ENCODE data around the gene MIDN. TPM values are rescaled to one million over a fixed set of nuclear protein-coding genes. Genes with fewer than 3 reads are reported as not detected.

The MIDN gene
- polyA plus RNA-seq, 1 donor from 2014 or later = 24.8 TPM

DNA sequence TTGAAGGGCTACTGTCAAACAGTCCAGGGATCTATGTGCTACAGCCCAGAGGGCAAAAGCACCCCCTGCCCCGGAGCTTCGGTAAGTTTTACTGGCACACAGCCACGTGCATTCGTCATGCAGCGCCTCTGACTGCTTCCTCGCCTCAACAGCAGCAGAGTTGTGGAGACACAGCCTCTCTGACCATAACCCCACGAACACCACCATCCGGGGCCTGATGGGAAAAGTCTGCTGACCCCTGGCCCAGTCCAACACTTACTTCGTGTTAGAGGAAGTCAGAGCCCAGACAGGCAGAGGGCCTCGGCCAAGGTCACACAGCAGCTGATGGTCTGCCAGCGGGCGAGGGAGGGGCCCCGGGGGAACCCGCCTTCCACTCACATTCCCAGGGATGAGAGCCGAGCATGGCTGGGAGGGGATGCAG, 15.7 kb upstream of the MIDN start:
- H4K20me1 ChIP-seq (ENCODE audit: insufficient read depth) = no peaks in the 10 kb centered on the region

GRCh38 chr19:1233115-1233667, 15.2 kb upstream of the MIDN start:
- H3K4me2 ChIP-seq (ENCODE audit: low read length) = no peak overlapping the region
- no peaks in the 10 kb centered on the region for H3K9me3 ChIP-seq (ENCODE audit: low read length)
- H4K20me1 ChIP-seq (ENCODE audit: insufficient read depth) = no peaks in the 10 kb centered on the region
- peaks cover 13% of the 10 kb centered on the region for H3K79me2 ChIP-seq (replicated peaks; ENCODE audit: insufficient read depth, low read length)
- no peak overlapping the region for H3K4me3 ChIP-seq (ENCODE audit: low read length)
- no peak overlapping the region for H3K27ac ChIP-seq (ENCODE audit: low read length)
- peaks cover under 1% of the 10 kb centered on the region for H3F3A ChIP-seq (ENCODE audit: insufficient read depth, low read length, poor library complexity, severe bottlenecking)
- no peak overlapping the region for H3K9ac ChIP-seq (ENCODE audit: low read length)
- no peak overlapping the region for H2AFZ ChIP-seq (ENCODE audit: low read depth, low read length)
- H3K36me3 ChIP-seq (ENCODE audit: insufficient read depth, low read length) = no peaks in the 10 kb centered on the region
- no peak for TF ChIP-seq EZH2 (IDR thresholded peaks at IDR 0.05; ENCODE audit: borderline replicate concordance, insufficient read depth, low read length, poor library complexity, severe bottlenecking)
- TF ChIP-seq, protein P1, sequence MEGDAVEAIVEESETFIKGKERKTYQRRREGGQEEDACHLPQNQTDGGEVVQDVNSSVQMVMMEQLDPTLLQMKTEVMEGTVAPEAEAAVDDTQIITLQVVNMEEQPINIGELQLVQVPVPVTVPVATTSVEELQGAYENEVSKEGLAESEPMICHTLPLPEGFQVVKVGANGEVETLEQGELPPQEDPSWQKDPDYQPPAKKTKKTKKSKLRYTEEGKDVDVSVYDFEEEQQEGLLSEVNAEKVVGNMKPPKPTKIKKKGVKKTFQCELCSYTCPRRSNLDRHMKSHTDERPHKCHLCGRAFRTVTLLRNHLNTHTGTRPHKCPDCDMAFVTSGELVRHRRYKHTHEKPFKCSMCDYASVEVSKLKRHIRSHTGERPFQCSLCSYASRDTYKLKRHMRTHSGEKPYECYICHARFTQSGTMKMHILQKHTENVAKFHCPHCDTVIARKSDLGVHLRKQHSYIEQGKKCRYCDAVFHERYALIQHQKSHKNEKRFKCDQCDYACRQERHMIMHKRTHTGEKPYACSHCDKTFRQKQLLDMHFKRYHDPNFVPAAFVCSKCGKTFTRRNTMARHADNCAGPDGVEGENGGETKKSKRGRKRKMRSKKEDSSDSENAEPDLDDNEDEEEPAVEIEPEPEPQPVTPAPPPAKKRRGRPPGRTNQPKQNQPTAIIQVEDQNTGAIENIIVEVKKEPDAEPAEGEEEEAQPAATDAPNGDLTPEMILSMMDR (IDR thresholded peaks at IDR 0.05; ENCODE audit: poor library complexity, severe bottlenecking) = no peak
- no peak for TF ChIP-seq EP300 (conservative IDR thresholded peaks at IDR 0.05; ENCODE audit: poor library complexity, severe bottlenecking)
- TF ChIP-seq SMC3 (conservative IDR thresholded peaks at IDR 0.05; ENCODE audit: poor library complexity) = no peak
- TF ChIP-seq REST (IDR thresholded peaks at IDR 0.05; ENCODE audit: borderline replicate concordance) = no peak
- no peak for TF ChIP-seq TAF1 (IDR thresholded peaks at IDR 0.05; ENCODE audit: low read depth)
- TF ChIP-seq MXI1 (conservative IDR thresholded peaks at IDR 0.05; ENCODE audit: poor library complexity, severe bottlenecking) = no peak
- TF ChIP-seq RAD21 (conservative IDR thresholded peaks at IDR 0.05) = no peak
- no peak for TF ChIP-seq POLR2AphosphoS5 (IDR thresholded peaks at IDR 0.05)
- H3K9me2 ChIP-seq (ENCODE audit: insufficient read depth, low read length) = no peaks in the 10 kb centered on the region
- H3K27me3 ChIP-seq (ENCODE audit: insufficient read depth, low read depth, low read length) = no peaks in the 10 kb centered on the region

More for the DNA sequence above, 15.7 kb upstream of the MIDN start:
- H3K9me2 ChIP-seq (ENCODE audit: insufficient read depth, low read length) = no peaks in the 10 kb centered on the region
- no peak overlapping the region for H3K9ac ChIP-seq (ENCODE audit: low read length)
- no peak overlapping the region for H3K4me3 ChIP-seq (ENCODE audit: low read length)
- no peak overlapping the region for H3K4me2 ChIP-seq (ENCODE audit: low read length)
- H2AFZ ChIP-seq (ENCODE audit: low read depth, low read length) = no peak overlapping the region
- H3K27me3 ChIP-seq (ENCODE audit: insufficient read depth, low read depth, low read length) = no peaks in the 10 kb centered on the region
- TF ChIP-seq SMC3 (conservative IDR thresholded peaks at IDR 0.05; ENCODE audit: poor library complexity) (no peak), RAD21 (conservative IDR thresholded peaks at IDR 0.05) (no peak)
- no peaks in the 10 kb centered on the region for H3K36me3 ChIP-seq (ENCODE audit: insufficient read depth, low read length)
- H3K9me3 ChIP-seq (ENCODE audit: low read length) = no peaks in the 10 kb centered on the region
- H3K79me2 ChIP-seq (replicated peaks; ENCODE audit: insufficient read depth, low read length) = peaks cover 13% of the 10 kb centered on the region
- no peak overlapping the region for H3K27ac ChIP-seq (ENCODE audit: low read length)
- no peaks in the 10 kb centered on the region for H3F3A ChIP-seq (ENCODE audit: insufficient read depth, low read length, poor library complexity, severe bottlenecking)
